ENCODE measurements around the gene DHRS11. TPM values are rescaled to one million over a fixed set of nuclear protein-coding genes. Genes with fewer than 3 reads are reported as not detected.

DHRS11 gene
- total RNA-seq, 1 donor from 2014 or later = 30.0 TPM

DNA sequence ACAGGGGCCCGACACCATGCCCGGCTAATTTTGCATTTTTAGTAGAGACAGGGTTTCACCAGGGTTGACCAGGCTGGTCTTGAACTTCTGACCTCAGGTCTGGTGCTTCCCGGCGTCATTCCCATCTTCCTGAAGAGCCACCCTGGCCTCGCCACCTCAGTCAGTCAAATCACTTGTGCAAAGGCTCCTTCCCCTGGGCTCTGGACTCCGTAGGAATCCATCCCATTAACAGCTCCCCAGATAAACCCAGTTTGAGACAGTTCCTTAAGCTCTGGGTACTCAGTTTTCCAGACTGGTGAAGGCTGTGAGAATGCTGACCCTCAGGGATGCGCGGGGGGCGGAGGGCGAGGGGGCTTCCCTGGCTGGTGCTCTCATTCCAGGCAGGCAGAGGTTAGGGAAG is 49.2 kb downstream of the DHRS11 start:
- no peak overlapping the region for H3K4me3 Mint-ChIP-seq
- peaks cover 12% of the 10 kb centered on the region for H3K4me1 Mint-ChIP-seq (ENCODE audit: unreplicated experiment)
- H3K36me3 Mint-ChIP-seq = no peaks in the 10 kb centered on the region
- TF ChIP-seq, protein P1, sequence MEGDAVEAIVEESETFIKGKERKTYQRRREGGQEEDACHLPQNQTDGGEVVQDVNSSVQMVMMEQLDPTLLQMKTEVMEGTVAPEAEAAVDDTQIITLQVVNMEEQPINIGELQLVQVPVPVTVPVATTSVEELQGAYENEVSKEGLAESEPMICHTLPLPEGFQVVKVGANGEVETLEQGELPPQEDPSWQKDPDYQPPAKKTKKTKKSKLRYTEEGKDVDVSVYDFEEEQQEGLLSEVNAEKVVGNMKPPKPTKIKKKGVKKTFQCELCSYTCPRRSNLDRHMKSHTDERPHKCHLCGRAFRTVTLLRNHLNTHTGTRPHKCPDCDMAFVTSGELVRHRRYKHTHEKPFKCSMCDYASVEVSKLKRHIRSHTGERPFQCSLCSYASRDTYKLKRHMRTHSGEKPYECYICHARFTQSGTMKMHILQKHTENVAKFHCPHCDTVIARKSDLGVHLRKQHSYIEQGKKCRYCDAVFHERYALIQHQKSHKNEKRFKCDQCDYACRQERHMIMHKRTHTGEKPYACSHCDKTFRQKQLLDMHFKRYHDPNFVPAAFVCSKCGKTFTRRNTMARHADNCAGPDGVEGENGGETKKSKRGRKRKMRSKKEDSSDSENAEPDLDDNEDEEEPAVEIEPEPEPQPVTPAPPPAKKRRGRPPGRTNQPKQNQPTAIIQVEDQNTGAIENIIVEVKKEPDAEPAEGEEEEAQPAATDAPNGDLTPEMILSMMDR (conservative IDR thresholded peaks at IDR 0.05) = no peak
- H3K27me3 Mint-ChIP-seq = peaks cover 95% of the 10 kb centered on the region
- no peak overlapping the region for H3K27ac Mint-ChIP-seq
- no peak for DNase-seq (ENCODE audit: extremely low spot score, unreplicated experiment)
- H3K9me3 Mint-ChIP-seq = no peaks in the 10 kb centered on the region

DNA sequence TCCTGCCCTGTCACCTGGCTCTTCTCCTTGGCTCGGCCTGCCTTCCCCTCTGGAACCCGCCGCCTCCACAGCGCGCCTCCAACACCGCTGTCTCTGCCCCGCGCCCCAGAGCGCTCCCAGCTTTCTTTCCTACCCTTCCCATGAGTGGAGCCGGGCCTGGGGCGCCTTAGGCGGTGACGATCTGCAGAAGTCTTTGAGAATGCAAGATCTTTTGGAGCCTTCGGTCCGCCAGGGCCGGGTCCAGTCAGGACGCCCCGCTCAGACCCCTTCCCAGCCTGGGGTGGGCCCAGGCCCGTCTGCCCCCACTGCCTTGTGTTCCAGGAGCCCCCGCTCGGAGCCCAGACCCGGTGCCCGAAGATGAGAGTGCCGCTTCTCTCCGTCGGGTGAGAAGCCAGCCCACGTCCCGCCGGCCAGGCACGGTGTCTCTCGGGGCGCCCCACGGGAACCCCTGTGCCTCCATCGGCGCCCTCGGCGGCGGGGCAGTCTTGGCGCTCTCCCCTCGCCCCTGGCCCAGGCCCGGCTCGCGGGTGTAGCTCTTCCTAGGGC is 49.7 kb downstream of the DHRS11 start:
- Mint-ChIP-seq H3K4me3 (peak overlapping the region; percentile 86), H3K36me3 (no peaks in the 10 kb centered on the region), H3K9me3 (no peaks in the 10 kb centered on the region), H3K27ac (no peak overlapping the region), H3K27me3 (peaks cover 98% of the 10 kb centered on the region), H3K4me1 (ENCODE audit: unreplicated experiment) (peaks cover 17% of the 10 kb centered on the region)
- TF ChIP-seq, protein P1 (conservative IDR thresholded peaks at IDR 0.05) = no peak
- DNase-seq (ENCODE audit: extremely low spot score, unreplicated experiment) = no peak

DNA sequence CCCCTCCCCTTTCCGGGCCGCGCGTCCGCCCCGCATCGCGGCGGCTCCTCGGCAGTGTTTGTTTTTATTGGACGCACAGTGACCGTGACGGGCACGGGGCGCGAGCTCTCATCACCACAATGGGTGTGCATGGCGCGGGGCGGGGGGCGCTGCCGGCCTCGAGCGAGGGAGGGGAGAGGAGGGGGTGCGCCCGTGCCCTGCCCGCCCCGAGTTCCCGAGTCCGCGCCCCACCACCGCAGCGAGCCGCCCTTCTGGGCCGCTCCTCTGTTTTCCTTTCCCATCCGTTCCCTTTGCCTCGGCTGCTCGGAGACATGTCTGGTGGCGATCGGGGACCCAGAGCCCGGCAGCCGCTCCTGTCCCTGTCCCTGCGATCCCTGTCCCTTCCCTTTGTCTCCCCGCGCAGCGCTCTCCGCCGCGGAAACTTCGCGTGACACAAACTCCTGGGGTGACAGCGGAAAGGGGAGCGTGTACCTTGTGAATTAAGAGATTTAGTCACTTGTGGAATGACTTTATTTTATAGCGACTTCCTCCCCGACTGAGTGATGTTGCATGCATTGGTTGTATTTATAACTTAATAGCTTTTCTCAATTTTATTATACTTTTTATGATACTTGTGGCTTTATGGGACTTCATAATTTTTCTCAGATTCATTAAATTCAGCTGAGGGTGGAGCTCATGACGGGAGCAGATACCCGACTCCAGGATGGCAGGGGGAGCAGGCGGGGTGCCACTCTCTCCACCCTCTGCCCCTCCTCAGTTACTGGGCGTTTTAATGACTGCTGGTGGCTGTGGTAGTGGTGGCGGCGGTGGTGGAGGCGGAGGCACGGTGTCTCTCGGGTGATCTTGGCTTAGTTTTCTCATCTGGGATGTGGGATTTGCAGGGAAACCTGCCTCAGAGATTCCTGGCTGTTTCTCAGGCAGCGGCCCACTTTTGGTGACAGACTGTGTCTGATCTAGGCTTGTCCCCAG is 50.5 kb downstream of the DHRS11 start:
- TF ChIP-seq, protein P1 (conservative IDR thresholded peaks at IDR 0.05) = no peak
- peak overlapping the region; percentile 86 for H3K4me3 Mint-ChIP-seq
- no peaks in the 10 kb centered on the region for H3K36me3 Mint-ChIP-seq
- peak overlapping the region; percentile 64 for H3K27ac Mint-ChIP-seq
- peaks cover 17% of the 10 kb centered on the region for H3K4me1 Mint-ChIP-seq (ENCODE audit: unreplicated experiment)
- H3K27me3 Mint-ChIP-seq = peaks cover 99% of the 10 kb centered on the region
- H3K9me3 Mint-ChIP-seq = no peaks in the 10 kb centered on the region
- DNase-seq (ENCODE audit: extremely low spot score, unreplicated experiment) = no peak

DNA sequence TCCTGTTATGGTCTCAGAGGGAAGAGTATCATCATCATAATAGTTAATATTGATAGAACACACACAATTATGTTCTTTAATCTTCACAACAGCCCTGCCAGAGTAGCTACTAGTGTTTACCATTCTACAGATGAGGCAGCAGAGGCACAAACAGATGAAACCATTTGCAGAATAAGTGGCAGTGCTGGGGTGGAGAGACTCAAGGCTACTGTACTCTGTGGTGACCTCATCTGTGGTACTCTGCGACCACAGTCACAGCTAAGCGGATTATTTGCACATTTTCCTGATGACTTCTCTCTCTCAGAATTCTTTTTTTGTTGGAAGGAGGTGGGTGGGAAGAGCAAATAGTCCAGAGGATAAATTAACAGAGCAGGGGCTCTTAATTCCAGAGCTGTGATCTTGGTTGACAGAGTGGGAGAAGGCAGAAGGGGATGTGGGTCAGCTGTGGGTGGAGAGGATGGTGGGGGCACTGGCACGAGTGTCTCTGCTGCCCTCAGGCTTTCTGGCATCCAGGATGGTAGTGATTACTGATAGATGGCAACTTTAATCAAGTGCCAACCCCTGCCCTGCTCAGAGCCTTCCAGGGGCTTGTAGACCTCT is 51.5 kb downstream of the DHRS11 start:
- H3K27me3 Mint-ChIP-seq = peaks cover 90% of the 10 kb centered on the region
- TF ChIP-seq, protein P1 (conservative IDR thresholded peaks at IDR 0.05) = no peak
- H3K36me3 Mint-ChIP-seq = no peaks in the 10 kb centered on the region
- no peak for DNase-seq (ENCODE audit: extremely low spot score, unreplicated experiment)
- H3K4me1 Mint-ChIP-seq (ENCODE audit: unreplicated experiment) = peaks cover 17% of the 10 kb centered on the region
- peak overlapping the region; percentile 86 for H3K4me3 Mint-ChIP-seq
- H3K27ac Mint-ChIP-seq = no peak overlapping the region
- H3K9me3 Mint-ChIP-seq = no peaks in the 10 kb centered on the region

DNA sequence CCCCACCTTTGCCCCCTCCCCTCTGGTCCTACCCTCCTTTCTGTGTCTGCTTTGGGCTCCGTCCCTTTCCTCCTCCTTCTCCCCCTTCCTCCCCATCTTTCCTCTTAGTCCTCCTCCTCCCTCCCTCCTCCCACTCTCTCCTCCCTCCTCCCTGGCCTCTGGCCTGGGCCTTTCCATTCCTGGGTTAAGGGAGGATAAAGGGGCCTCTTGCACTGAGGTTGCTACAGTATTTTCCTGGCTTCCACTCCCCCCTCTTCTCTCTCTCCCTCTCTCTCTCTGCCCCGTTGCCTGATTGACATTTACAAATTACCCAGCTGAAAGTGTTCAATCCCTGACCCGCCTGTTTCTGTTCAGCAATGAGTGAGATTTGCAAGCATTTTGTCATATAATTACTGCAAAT is 53.7 kb downstream of the DHRS11 start:
- H3K4me3 Mint-ChIP-seq = no peak overlapping the region
- TF ChIP-seq, protein P1 (conservative IDR thresholded peaks at IDR 0.05) = no peak
- peaks cover 82% of the 10 kb centered on the region for H3K27me3 Mint-ChIP-seq
- no peaks in the 10 kb centered on the region for H3K9me3 Mint-ChIP-seq
- H3K4me1 Mint-ChIP-seq (ENCODE audit: unreplicated experiment) = peaks cover 17% of the 10 kb centered on the region
- no peaks in the 10 kb centered on the region for H3K36me3 Mint-ChIP-seq
- no peak overlapping the region for H3K27ac Mint-ChIP-seq
- no peak for DNase-seq (ENCODE audit: extremely low spot score, unreplicated experiment)

All from type B pancreatic cell (in vitro differentiated cells).